Tibial nerve (tissue), 4 donors: Measurements from ENCODE around the gene TMEM132E. TPM values are rescaled to one million over a fixed set of nuclear protein-coding genes. Genes with fewer than 3 reads are reported as not detected.

Experiments used
- DNase-seq, 2 donors: peaks; one replicate each; pipeline ENCODE4 v3.0.0-alpha.2; 2019; ENCODE audit warnings: low spot score in 2 of 2
- H3K27ac ChIP-seq, 4 donors: fragments of 200-600 bp; sonication (generic) in 3 of 4; one replicate each; pipeline ENCODE4 v1.5.1; 2017 to 2019; ENCODE audit warnings: mild to moderate bottlenecking in 1 of 4
- H3K27me3 ChIP-seq, 2 donors: fragments of 200-600 bp; sonication (generic) in 1 of 2; one replicate each; pipeline versions ENCODE4 v1.5.1 to v1.6.0; 2017 to 2019
- H3K36me3 ChIP-seq, 3 donors: fragments of 200-600 bp; sonication (generic); one replicate each; pipeline ENCODE4 v1.5.1; 2018 to 2019
- H3K4me1 ChIP-seq, 4 donors: fragments of 200-600 bp; sonication (generic) in 3 of 4; one replicate each; pipeline ENCODE4 v1.5.1; 2017 to 2019
- H3K4me3 ChIP-seq, 4 donors: fragments of 200-600 bp; sonication (generic) in 3 of 4; one replicate each; pipeline ENCODE4 v1.5.1; 2017 to 2019; ENCODE audit warnings: mild to moderate bottlenecking in 1 of 4, moderate library complexity in 1 of 4
- H3K9me3 ChIP-seq, 4 donors: fragments of 200-600 bp; sonication (generic) in 3 of 4; one replicate each; pipeline ENCODE4 v1.5.1; 2017 to 2019
- EP300 ChIP-seq, 2 donors: sonication (generic); formaldehyde crosslinking; IDR thresholded peaks; one replicate each; pipeline ENCODE4 v1.6.1; 2017; ENCODE audit warnings: antibody characterized with exemption in 2 of 2, mild to moderate bottlenecking in 1 of 2
- POLR2A ChIP-seq, 2 donors: fragments of 450-650 bp; IDR thresholded peaks; one replicate each; pipeline ENCODE4 v1.6.1; 2017; ENCODE audit warnings: antibody characterized with exemption in 2 of 2, mild to moderate bottlenecking in 2 of 2, moderate library complexity in 2 of 2
- WGBS, 2 donors: methylation state at CpG; one replicate each; pipeline ENCODE4 v1.1.5; 2018; 5-methylcytosine and 5-hydroxymethylcytosine counted together
- total RNA-seq, 4 donors: library from RNA; depleted of rRNA; stranded (reverse); fragments of >200 nt; gene quantifications; one replicate each; pipeline ENCODE4 v1.1.0, GENCODE V29; 2016
- TF ChIP-seq, protein P1 (sequence below), 5 experiments: fragments of 200-600 bp in 3 of 5; fragments of 450-650 bp in 2 of 5; sonication (generic) in 3 of 5; IDR thresholded peaks; one replicate each; pipeline ENCODE4 v1.5.1; 2016 to 2019; ENCODE audit warnings: antibody characterized with exemption in 5 of 5, mild to moderate bottlenecking in 3 of 5, moderate library complexity in 2 of 5

TMEM132E gene
- total RNA-seq, 4 donors from 2014 or later: 0.42 to 0.59 TPM; not detected in 2

DNA sequence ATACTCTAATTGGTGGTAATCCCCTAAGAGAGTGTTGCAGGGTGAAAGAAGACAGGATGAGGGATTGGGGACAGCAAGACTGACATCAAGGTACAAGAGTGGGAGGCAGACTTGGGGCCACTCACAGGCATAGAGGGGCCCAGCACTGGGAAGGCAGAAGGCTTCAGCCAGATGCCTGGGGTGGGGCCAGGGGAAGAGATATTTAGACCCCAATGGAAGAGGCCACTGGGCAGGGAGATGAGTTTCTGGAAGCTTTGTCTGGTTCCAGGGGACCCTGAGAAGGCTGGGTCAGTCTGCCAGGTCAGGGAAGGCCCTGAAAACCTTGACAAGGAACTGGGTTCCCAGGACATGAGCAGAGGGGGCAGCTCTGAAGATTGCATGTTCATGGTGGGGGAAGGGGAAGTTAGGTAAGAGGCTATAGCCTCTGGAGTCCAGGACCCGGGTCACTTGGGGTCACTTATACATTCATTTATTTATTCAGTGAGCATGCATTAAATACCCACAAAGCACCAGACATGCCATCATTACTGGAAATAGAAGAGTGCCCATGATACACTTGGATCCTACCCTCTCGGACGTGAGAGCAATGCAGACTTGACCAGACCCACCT is 92.9 kb downstream of the TMEM132E start:
- H3K36me3 ChIP-seq: no peaks in the 10 kb centered on the region
- H3K9me3 ChIP-seq: no peaks in the 10 kb centered on the region
- H3K27ac ChIP-seq: no peak overlapping the region
- TF ChIP-seq, protein P1, sequence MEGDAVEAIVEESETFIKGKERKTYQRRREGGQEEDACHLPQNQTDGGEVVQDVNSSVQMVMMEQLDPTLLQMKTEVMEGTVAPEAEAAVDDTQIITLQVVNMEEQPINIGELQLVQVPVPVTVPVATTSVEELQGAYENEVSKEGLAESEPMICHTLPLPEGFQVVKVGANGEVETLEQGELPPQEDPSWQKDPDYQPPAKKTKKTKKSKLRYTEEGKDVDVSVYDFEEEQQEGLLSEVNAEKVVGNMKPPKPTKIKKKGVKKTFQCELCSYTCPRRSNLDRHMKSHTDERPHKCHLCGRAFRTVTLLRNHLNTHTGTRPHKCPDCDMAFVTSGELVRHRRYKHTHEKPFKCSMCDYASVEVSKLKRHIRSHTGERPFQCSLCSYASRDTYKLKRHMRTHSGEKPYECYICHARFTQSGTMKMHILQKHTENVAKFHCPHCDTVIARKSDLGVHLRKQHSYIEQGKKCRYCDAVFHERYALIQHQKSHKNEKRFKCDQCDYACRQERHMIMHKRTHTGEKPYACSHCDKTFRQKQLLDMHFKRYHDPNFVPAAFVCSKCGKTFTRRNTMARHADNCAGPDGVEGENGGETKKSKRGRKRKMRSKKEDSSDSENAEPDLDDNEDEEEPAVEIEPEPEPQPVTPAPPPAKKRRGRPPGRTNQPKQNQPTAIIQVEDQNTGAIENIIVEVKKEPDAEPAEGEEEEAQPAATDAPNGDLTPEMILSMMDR (IDR thresholded peaks at IDR 0.05): no peak
- no peak for TF ChIP-seq EP300 (IDR thresholded peaks at IDR 0.05)
- no peak for TF ChIP-seq POLR2A (IDR thresholded peaks at IDR 0.05)
- H3K4me1 ChIP-seq: no peaks in the 10 kb centered on the region
- H3K27me3 ChIP-seq: no peaks in the 10 kb centered on the region
- H3K4me3 ChIP-seq: no peak overlapping the region
- no peak for DNase-seq
- 63 to 74% methylated on average over 3 of the region's 3 CpGs for WGBS, 2 donors

DNA sequence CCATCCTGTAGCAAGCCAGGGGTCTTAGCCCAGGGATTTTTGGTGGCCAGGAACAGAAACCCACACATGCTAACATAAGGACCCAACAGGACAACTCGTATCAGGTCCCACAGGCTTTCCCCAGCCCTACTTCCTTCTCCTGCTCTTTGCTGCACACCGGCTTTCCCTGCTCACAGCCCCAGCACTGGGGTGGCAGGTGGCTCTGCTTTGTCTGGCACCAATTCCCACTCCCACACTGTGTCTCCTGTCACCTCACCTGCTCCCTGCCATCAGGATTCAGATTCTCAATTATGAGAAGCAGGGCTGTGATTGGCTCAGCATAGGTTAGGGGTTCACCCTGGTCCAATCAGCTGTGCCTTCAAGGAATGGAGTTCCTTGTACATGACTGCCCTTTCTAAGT is 94.1 kb downstream of the TMEM132E start:
- Histone ChIP-seq H3K9me3 (no peaks in the 10 kb centered on the region), H3K4me3 (no peak overlapping the region), H3K27me3 (no peaks in the 10 kb centered on the region), H3K4me1 (no peaks in the 10 kb centered on the region), H3K27ac (no peak overlapping the region), H3K36me3 (no peaks in the 10 kb centered on the region)
- no peak for TF ChIP-seq POLR2A (IDR thresholded peaks at IDR 0.05)
- no peak for TF ChIP-seq EP300 (IDR thresholded peaks at IDR 0.05)
- no peak for DNase-seq
- 73 to 88% methylated on average over 2 of the region's 2 CpGs for WGBS, 2 donors

- no peak overlapping the region for H3K4me3 ChIP-seq
- no peaks in the 10 kb centered on the region for H3K36me3 ChIP-seq
- TF ChIP-seq, protein P1 (IDR thresholded peaks at IDR 0.05): no peak
- TF ChIP-seq POLR2A (IDR thresholded peaks at IDR 0.05) (no peak), EP300 (IDR thresholded peaks at IDR 0.05) (no peak)
- no peaks in the 10 kb centered on the region for H3K9me3 ChIP-seq
- 73 to 82% methylated on average over 7 of the region's 7 CpGs for WGBS, 2 donors
- no peak for DNase-seq
- no peak overlapping the region for H3K27ac ChIP-seq
- no peaks in the 10 kb centered on the region for H3K27me3 ChIP-seq
- H3K4me1 ChIP-seq: no peaks in the 10 kb centered on the region
Observed at GRCh38 chr17:34673995-34674890, 94.9 kb downstream of the TMEM132E start.

DNA sequence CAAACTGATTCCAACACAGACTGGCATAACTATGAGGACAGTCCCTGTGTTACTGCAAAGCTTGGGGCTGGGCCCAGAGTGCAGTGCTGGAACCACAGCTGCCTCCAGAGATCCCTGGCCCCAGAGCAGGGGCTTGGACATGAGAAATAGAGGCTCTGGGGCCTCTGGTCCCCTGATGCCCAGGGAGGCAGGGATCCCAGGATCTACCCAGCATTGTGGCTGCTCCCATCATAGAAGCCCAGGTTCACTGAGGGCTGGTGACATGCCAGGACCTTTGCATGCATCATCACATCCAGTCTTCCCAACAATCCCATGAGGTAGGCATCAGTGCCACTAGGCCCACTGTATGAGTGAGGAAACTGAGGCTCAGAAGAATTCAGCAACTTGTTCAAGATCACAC is 95.8 kb downstream of the TMEM132E start:
- DNase-seq: no peak
- Histone ChIP-seq H3K36me3 (no peaks in the 10 kb centered on the region), H3K4me3 (no peak overlapping the region), H3K27ac (no peak overlapping the region), H3K27me3 (no peaks in the 10 kb centered on the region), H3K4me1 (no peaks in the 10 kb centered on the region), H3K9me3 (no peaks in the 10 kb centered on the region)
- TF ChIP-seq EP300 (IDR thresholded peaks at IDR 0.05) (no peak), POLR2A (IDR thresholded peaks at IDR 0.05) (no peak)
- TF ChIP-seq, protein P1 (IDR thresholded peaks at IDR 0.05): no peak

GRCh38 chr17:34675605-34676004 is 96.2 kb downstream of the TMEM132E start:
- Histone ChIP-seq H3K4me1 (no peaks in the 10 kb centered on the region), H3K27ac (no peak overlapping the region), H3K9me3 (no peaks in the 10 kb centered on the region), H3K36me3 (no peaks in the 10 kb centered on the region), H3K27me3 (no peaks in the 10 kb centered on the region), H3K4me3 (no peak overlapping the region)
- DNase-seq: no peak
- no peak for TF ChIP-seq EP300 (IDR thresholded peaks at IDR 0.05)
- no peak for TF ChIP-seq POLR2A (IDR thresholded peaks at IDR 0.05)
- TF ChIP-seq, protein P1 (IDR thresholded peaks at IDR 0.05): no peak
- WGBS, 2 donors: 83 to 87% methylated on average over 2 of the region's 2 CpGs
